Measurements from ENCODE around the gene SNN.

The SNN gene

GRCh38 chr16:11635679-11636171 is 32.5 kb upstream of the SNN start:
- DNase-seq, result no peak

GRCh38 chr16:11636172-11636721 is 32.0 kb upstream of the SNN start:
- DNase-seq, result no peak

GRCh38 chr16:11637320-11637719 is 30.9 kb upstream of the SNN start:
- no peak for DNase-seq

- no peak for DNase-seq
Measured at GRCh38 chr16:11638140-11638539, 30.1 kb upstream of the SNN start.

- no peak for DNase-seq
Measured at GRCh38 chr16:11639008-11639562, 29.2 kb upstream of the SNN start.

GRCh38 chr16:11639925-11640899 is 28.0 kb upstream of the SNN start:
- peak; percentile 81 for DNase-seq

- DNase-seq, result no peak
Measured at GRCh38 chr16:11640987-11641817, 27.1 kb upstream of the SNN start.

GRCh38 chr16:11642765-11643116 is 25.5 kb upstream of the SNN start:
- no peak for DNase-seq

GRCh38 chr16:11649276-11649675 is 19.0 kb upstream of the SNN start:
- DNase-seq, result no peak

- no peak for DNase-seq
Measured at GRCh38 chr16:11650641-11651591, 17.3 kb upstream of the SNN start.

GRCh38 chr16:11651796-11652195 is 16.5 kb upstream of the SNN start:
- no peak for DNase-seq

- no peak for DNase-seq
Measured at GRCh38 chr16:11655655-11656054, 12.6 kb upstream of the SNN start.

GRCh38 chr16:11657556-11657955 is 10.7 kb upstream of the SNN start:
- no peak for DNase-seq

- no peak for DNase-seq
Measured at GRCh38 chr16:11658896-11659708, 9.2 kb upstream of the SNN start.

- no peak for DNase-seq
Measured at GRCh38 chr16:11660565-11660964, 7.7 kb upstream of the SNN start.

- no peak for DNase-seq
Measured at GRCh38 chr16:11662582-11662981, 5.7 kb upstream of the SNN start.

GRCh38 chr16:11665071-11665491 is 3.2 kb upstream of the SNN start:
- no peak for DNase-seq

- no peak for DNase-seq
Measured at GRCh38 chr16:11666103-11667055, 1.9 kb upstream of the SNN start.

GRCh38 chr16:11667221-11667823 is 933 bp upstream of the SNN start:
- DNase-seq, result no peak
